GM04503 (cell line): ENCODE measurements around the gene GIPC3.

Source experiments
- DNase-seq: peaks from one replicate; pipeline ENCODE4 v3.0.0-alpha.2; 2012; ENCODE audit warnings: low read depth

The GIPC3 gene, protein sequence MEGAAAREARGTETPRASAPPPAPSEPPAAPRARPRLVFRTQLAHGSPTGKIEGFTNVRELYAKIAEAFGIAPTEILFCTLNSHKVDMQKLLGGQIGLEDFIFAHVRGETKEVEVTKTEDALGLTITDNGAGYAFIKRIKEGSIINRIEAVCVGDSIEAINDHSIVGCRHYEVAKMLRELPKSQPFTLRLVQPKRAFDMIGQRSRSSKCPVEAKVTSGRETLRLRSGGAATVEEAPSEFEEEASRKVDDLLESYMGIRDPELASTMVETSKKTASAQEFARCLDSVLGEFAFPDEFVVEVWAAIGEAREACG

DNA sequence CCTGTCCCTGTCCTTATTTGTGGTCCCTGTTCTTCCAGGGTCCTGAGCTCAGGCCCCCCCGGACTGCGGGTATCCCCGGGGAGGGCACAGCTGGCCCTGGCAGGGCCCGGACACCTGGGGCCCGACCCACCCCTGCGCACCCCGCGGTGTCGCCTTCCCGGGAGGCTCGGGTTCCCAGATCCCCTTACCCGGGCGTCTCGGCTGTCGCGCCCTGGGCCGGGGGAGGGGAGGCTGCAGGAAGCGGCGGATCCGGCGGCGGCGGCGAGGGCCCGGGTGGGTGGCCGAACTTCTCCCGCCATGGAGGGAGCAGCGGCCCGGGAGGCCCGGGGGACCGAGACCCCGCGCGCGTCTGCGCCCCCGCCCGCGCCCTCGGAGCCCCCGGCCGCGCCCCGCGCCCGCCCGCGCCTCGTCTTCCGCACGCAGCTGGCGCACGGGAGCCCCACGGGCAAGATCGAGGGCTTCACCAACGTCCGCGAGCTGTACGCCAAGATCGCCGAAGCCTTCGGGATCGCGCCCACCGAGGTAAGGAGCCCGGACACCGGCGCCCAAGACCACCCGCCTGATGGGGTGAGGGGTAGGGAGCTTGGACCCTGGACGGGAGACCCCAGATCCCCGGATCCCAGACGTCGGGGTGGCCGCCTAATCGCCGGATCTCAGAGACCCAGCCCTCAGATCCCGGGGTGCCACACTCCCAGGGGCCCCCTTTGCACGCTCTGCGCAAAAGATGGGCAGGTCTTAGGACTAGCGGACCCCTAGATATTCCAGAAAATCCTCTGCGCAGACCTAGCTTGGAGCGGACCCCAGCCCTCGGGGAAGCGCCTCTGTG lies at the start of gene GIPC3:
Gene GIPC3 (plus strand): TSS at position 178 of the 826 bp plus-strand sequence. CDS start 120 bp downstream, at position 298.
- no peak for DNase-seq

DNA sequence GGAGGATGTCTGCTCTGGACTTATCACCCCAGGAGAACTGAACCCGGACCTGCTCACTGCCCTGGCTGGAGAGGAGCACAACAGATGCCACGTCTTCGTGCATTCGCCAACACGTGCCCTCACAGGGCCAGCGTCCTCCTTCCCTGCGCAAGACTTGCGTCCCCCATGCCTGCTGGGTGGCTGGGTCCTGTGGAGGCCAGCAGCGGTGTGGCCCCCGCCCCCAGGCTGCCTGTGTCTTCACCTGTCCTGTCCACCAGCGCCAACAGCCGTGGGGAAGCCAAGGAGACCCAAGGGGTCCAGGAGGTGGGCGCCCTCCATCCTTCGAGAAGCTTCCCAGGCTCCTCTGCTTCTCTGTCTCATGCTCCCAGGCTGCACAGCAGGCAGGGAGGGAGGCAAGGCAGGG lies 49.7 kb upstream of the GIPC3 start:
- no peak for DNase-seq

DNA sequence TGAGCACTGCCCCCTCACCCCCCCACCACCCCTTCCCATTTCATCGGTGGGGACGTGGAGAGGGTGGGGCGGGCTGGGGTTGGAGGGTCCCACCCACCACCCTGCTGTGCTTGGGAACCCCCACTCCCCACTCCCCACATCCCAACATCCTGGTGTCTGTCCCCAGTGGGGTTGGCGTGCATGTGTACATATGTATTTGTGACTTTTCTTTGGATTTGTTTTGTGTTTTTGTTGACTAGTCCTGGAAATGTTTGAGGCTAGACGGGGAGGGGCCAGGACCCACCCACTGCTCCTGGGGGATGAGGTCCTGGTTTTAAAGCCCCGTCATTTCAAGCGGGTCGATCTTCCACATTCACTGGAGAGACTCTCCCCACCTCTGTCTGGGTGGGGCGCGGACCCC lies 49.3 kb upstream of the GIPC3 start:
- DNase-seq, result no peak

DNA sequence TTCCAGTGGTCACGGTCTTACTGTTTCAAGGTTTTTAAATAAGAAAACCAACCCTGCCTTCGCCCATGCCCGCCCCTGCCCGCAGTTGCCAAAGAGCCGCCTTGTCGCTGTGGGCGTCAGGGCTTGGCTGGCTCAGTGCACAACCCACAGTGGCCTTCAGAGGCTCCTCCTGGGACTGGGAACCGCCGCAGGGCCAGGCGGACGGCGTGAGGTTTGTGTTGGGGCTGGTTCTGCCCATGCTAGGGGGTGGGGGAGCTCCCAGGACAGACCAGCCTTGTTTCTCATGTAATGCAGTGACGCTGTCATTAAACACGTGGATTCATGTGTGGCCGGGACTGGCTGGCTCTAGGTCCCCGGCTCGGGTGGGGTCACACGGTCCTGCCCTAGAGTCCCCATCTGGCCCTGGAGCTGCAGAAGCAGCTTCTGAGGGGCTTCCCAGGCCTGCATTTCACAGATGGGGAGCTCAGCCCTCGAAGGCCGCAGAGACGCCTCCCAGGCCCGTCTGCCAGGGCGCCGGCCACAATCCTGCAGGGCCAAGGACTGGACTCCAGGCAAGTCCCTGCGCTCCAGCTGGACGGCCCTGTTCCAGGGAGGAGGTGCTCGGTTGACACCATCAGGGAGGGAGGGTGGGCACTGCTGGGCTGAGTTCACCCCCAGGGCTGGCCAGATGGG lies 48.7 kb upstream of the GIPC3 start:
- no peak for DNase-seq

DNA sequence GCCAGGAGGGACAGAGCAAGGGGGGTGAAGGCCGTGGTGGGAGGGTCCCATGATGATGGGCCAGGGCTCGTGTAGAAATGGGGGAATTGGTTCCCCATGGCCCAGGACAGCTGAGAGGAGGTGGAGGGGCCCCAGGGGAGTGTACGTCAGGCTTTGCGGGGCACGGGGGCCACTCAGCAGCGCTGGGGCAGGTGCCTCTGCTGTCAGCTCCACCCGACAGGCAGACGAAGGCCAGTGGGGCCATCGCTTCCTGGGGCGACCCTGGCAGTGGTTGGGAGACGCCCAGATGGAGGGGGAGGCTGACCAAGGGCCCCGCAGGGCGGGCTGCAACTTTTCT lies 48.2 kb upstream of the GIPC3 start:
- DNase-seq, result no peak

DNA sequence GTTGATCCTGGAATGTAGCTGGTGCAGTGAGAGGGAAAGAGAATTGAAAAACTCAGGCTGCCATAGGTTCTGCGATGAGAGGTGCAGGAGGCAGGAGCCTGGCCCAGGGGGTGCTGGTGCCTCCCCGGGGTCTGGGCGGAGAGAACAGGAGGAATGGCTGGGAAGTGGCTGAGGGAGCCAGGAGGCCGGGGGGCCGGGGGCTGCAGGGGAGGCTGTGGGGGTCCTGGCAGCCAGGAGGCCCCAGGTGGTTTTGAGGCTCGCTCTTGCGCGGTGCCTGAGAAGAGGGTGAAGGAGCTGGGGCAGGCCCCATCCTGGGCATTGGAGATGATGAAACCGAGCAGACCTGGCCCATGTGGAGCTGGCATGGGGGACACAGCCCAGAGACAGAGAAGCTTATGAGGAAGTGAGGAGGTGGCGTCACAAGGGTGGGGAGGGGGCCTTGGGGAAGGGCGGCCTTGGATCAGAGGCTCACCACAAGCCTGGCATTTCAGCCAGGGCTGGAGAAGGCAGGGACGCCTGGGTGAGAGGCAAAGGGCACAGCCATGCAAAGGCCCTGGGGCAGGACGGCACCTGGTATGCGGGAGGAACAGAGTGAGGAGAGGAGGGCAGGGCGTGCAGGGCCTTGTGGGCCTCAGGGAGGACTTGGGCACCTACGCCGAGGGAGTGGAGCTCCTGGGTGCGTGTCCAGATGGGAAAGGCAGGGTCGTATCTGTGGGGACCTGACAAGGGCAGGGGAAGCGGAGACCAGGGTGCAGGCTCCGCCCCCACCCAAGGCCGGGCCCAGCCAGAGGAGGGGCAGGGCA lies 47.6 kb upstream of the GIPC3 start:
- DNase-seq, result no peak

DNA sequence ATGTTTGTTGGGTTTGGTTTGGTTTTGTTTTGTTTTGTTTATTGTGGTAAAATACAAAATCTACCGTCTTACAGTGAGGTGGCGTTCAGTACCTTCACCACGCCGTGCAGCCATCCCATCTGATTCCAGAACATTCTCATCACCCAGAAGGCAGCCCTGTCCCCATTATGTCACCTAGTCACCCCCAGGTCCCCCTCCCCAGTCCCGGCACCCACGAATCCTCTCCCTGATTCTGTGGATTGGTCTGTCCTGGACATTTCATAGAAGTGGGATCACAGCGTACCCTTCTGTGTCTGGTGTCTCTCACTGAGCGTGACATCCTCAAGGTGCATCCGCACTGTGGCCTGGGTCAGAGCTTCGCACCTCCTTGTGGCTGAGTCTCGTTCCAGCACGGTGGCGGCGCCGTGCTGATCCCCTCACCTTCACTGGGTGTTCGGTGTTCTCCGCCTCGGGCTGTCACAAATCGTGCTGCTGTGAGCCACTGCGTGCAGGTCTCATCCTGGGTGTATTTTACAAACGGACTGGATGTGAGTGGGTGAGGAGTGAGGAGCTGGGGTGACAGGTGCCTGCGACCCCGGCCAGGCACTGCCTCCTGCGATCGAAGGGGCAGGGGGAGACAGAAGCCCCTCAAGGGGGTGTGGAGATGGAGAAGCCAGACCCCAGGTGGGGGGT lies 46.9 kb upstream of the GIPC3 start:
- DNase-seq, result no peak

DNA sequence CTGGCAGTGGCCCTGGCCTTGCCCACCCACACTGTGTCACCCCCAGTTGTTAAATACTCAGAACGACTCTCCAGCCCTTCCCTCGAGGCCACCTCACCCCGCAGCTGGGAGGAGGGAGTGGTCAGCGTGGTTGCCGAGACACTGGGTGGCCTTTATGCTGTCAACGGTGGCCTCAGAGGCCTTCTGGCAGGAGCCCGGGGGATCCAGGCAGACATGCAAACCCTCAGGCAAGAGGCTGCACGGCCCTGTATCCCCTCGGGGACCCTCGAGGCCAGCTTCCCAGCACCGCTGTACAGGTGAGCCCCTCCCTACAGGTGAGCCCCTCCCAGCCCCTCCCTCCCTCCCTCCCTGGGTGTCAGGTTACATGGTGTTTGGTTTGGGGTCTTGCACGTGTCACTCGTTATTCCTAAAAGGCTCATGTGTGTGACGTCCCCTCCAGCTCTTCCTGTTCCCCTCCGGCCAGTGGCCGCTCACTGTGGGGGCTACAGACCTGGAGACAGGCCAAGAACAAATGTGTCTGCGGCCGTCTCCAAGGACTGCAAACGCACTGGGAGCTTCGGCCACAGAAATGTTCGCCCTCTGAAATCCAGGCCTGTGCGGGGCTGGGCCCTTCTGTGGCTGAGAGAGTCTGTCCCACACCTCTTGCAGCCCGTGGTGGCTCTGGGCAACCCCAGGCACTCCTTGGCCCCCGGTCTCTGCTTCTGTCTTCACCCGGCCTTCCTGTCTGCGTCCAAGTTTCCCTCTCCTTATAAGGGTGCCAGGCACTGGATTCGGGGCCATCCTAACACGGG lies 46.1 kb upstream of the GIPC3 start, which contains the start of gene TEKTIP1:
Gene TEKTIP1 (plus strand): TSS at position 210 of the 791 bp plus-strand sequence. CDS start 4 bp downstream, at position 214.
- no peak for DNase-seq

DNA sequence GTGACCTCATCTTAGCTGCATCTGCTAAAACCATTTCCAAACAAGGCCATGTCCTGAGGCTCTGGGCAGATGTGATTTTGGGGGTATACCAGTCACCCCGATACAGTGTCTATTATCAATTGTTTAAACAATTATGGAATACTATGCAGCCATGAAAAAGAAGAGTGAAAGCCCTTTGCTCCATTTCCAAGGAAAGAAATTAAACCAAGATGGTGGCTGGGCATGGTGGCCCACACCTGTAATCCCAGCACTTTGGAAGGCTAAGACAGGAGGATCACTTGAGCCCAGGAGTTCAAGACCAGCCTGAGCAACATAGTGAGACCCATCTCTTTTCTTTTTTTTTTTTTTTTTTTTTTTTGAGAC lies 45.5 kb upstream of the GIPC3 start:
- DNase-seq, result no peak

DNA sequence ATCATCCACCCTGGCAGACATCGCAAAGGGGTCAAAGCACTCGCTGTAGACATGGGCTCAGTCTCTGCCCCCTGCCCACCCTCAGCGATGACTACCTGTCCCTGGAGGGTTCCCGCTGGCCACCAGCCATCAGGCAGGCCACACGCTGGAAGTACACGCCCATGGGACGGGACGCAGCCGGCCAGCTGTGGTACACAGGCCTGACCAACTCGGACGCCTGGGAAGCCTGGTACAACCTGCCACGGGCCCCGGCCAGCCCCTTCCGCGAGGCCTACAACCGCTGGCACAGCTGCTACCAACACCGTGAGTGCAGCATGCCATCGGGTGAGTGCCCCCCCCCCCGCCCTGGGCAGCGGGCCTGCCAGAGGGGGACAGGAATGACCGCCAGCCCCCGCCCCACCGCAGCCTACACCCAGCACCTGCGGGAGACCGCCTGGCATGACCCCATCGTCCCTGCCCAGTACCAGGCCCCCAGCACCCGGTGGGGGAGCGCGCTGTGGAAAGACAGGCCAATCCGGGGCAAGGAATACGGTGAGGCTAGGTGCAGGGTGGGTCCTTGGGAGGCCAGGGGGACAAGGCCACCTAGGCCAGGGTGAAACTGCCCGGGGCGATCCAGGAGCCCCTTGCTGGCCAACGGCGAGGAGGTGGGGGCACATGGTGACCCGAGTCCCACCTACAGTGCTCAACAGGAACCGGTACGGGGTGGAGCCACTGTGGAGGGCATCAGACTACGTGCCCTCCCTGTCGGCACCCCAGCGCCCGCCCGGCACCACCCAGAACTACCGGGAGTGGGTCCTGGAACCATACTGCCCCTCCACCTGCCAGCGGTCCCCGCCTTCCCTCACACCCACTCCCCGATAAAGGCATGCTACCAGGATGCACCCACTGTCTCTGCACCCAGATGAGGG lies 41.9 kb upstream of the GIPC3 start:
- no peak for DNase-seq

DNA sequence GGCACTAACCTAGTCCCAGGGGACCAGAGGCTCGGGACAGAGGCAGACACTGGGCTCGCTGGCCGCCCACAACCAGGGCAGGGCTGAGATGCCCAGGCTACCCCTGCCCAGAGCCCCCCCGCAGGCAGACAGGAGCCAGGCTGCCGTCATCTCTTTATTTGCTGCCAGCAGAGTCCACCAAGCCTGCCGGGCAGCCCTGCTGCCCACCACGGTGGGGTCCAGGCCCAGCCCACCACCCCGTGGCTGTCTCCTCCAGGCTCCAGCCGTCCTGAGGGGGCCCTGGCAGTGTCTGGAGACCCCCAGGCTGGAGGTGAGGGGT lies 41.3 kb upstream of the GIPC3 start:
- DNase-seq, result no peak

DNA sequence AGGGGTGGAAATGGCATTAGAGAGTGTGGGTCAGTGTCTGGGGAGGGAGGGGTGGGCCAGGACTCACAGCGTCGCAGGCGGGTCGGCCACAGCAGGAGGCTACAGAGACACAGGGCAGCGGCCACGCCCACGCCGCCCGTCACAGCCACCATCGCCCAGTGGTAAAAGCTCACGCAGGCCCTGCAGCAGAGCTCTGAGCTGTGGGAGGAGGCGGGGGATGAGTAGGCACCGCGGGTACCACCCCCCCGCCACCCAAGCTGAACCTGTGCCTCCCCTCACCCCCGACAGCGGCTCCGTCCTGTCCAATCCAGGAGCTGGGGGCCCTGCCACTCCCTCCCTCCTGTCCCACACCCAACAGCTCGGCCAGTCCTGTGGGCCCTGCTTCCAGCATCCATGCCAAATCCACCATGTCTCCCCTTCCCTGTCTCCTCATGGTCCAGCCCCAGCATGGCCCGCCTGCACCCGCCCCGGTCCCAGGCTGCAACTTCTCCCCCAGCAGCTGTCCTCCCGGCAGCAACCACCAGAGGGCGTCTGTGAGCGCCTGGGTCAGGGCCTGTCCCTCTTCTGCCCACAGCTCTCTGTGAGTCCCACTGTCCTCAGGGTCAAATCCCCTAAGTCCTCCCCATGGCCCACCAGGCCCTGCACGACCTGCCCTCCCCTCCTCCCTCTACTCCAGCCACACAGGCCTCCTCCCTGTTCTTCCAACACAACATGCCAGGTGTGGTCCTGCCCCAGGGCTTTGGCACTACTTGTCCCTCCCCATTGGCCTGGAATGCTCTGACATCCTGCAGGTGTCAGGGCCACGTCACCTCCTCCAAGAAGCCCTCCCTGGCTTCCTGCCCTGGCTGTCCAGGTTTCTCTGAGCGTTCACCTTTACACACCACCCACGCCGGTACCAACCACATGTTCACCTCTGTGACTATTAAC lies 40.3 kb upstream of the GIPC3 start:
- DNase-seq, result no peak

DNA sequence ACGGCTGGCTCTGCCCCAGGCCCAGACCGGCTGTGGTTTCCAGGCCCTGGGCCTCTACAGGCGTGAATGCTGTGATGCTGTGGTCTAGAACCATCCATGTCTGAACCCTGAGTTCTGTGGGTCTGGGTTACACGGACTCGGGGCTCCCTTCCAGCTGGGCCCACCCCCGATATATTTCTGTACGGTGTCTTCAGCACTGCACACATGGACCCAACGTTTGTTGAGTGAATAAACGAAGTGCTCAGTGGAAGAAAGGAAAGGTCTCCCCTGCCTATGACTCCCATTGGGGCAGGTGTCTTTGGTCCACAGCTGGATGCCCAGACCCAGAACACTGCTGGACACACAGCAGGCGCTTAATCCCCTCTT lies 39.6 kb upstream of the GIPC3 start:
- no peak for DNase-seq

DNA sequence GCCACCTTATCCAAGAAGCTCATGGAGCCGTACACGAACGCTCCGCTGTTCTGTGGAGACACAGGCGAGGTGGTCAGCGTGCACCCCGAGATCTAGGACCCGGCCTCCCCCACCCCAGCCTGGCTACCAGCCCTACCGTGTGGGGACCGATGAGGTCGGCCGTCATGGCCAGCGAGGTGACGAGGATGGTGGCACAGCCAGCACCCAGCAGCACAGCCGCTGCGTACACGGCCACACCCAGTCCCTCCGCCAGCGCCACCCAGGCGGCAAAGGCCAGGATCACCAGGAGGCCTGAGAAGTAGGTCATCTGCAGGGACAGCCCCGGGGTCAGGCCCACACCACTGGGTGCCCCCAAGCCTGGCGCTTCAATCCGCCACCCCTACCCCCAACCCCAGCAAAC lies 39.2 kb upstream of the GIPC3 start:
- no peak for DNase-seq

DNA sequence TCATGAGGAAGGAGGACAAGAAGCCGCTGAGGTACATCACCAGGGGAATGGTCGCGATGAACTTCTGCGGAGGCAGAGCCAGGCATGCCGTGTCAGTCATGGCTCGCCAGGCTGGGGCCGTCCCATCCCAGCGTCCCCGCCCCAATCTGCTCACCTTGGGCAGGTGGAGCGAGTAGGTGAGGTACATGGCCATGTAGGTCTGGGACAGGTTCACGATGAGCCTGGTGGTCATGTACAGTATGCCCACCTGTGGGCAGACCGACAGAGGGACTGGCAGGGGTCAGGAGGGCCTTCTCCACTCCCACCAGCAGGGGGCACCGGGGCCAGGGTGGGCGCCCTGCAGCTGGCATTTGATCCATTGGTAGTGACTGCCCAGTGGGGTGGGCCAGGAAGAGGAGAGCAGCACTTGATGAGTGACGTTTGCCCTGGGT lies 38.0 kb upstream of the GIPC3 start:
- no peak for DNase-seq

DNA sequence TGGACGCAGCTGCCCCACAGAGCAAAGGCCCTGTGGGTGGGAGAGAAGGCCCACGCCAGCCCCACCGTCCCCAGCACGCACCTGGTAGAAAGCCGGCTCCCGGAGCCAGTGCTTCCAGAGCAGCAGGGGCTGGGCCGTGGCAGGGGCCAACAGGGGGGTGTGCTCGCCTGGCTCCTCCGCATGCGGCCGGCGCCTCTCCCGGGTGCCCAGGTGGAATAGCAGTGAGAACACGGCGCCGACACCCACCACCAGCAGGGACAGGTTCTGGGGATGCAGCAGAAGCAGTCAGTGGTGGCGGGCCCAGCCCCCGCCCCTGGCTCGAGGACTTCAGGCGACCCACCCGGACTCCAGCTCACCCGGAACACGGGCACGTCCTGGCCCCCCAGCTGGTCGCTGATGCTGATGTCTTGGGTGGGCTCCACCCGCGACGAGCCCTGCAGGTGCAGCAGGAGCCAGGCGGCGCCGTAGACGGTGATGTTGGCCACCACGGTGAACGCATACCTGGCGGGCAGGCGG lies 37.5 kb upstream of the GIPC3 start:
- DNase-seq, result no peak

DNA sequence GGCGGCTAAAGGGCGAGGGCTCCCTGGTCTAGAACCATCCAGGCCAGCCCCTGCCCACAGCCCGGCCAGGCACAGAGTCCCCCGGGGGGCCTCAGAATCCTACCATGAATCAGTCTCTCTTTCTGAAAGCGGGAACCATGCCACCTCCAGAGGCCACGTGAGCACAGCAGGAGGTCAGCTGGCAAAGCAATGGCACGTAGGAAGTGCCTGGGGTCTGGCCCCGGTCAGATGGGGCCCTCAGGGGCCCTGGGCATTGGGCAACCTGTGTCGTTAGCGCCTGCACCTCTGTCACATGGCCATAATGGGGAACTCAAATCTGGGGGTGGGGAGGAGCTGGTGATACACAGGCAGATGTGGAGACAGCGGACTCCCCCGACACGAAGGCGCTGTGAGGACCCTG lies 36.7 kb upstream of the GIPC3 start:
- DNase-seq, result no peak

DNA sequence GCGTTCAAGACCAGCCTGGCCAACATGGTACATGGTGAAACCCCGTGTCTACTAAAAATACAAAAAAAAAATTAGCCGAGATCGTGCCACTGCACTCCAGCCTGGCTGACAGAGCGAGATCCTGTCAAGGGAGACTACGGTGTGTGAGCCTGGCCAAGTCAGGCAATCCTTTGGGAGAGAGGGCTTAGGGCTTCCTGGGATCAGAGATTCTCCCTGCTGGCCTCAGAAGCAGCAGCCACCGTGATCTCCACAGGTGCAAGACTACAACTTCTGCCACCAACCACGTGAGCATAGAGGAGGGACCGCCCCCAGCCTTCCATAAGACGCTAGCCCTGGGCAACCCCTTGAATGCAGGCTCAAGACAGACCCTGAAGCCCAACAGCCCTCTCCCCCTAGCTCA lies 35.5 kb upstream of the GIPC3 start:
- DNase-seq, result no peak
